Ishikawa (cell line): ENCODE measurements around the gene HMGCR.
A peak's percentile ranks its signal among the peaks of the same experiment; 100 is the strongest.

Source experiments
- CEBPB ChIP-seq: IDR thresholded peaks from 2 replicates; pipeline ENCODE4 v1.6.1; 2012
- CREB1 ChIP-seq: IDR thresholded peaks from 2 replicates; pipeline ENCODE4 v1.6.1; 2012; ENCODE audit warnings: low read depth
- EGR1 ChIP-seq: IDR thresholded peaks from 2 replicates; pipeline ENCODE4 v1.6.1; 2012
- EP300 ChIP-seq: IDR thresholded peaks from 2 replicates; pipeline ENCODE4 v1.6.1; 2012; ENCODE audit warnings: borderline replicate concordance
- FOXM1 ChIP-seq: IDR thresholded peaks from 2 replicates; pipeline ENCODE4 v1.6.1; 2012; ENCODE audit warnings: low read depth, borderline replicate concordance
- MAX ChIP-seq: IDR thresholded peaks from 2 replicates; pipeline ENCODE4 v1.6.1; 2012
- NFIC ChIP-seq: IDR thresholded peaks from 2 replicates; pipeline ENCODE4 v1.6.1; 2012
- RAD21 ChIP-seq: IDR thresholded peaks from 2 replicates; pipeline ENCODE4 v1.6.1; 2012; ENCODE audit warnings: low read depth
- REST ChIP-seq: IDR thresholded peaks from 2 replicates; pipeline ENCODE4 v1.6.1; 2012; ENCODE audit warnings: low read depth, mild to moderate bottlenecking
- TAF1 ChIP-seq: IDR thresholded peaks from 2 replicates; pipeline ENCODE4 v1.6.1; 2012; ENCODE audit warnings: low read depth, mild to moderate bottlenecking
- TCF12 ChIP-seq: IDR thresholded peaks from 2 replicates; pipeline ENCODE4 v1.6.1; 2012; ENCODE audit warnings: low read depth
- TEAD4 ChIP-seq: IDR thresholded peaks from 2 replicates; pipeline ENCODE4 v1.6.1; 2012
- USF1 ChIP-seq: IDR thresholded peaks from 2 replicates; pipeline ENCODE4 v1.6.1; 2012
- YY1 ChIP-seq: IDR thresholded peaks from 2 replicates; pipeline ENCODE4 v1.6.1; 2012; ENCODE audit warnings: low read depth
- ZBTB7A ChIP-seq: IDR thresholded peaks from 2 replicates; pipeline ENCODE4 v1.6.1; 2012; ENCODE audit warnings: low read depth

Gene HMGCR

GRCh38 chr5:75361310-75361709 is 24.3 kb downstream of the HMGCR start:
- TF ChIP-seq RAD21: no peak
- no peak for TF ChIP-seq NFIC
- no peak for TF ChIP-seq TEAD4
- no peak for TF ChIP-seq EP300
- no peak for TF ChIP-seq EGR1
- no peak for TF ChIP-seq TAF1
- TF ChIP-seq MAX: no peak
- TF ChIP-seq YY1: no peak
- TF ChIP-seq FOXM1: no peak
- no peak for TF ChIP-seq TCF12

GRCh38 chr5:75362474-75362975 is 25.5 kb downstream of the HMGCR start:
- TF ChIP-seq TEAD4: no peak
- TF ChIP-seq EGR1: no peak
- TF ChIP-seq RAD21: no peak
- no peak for TF ChIP-seq MAX
- TF ChIP-seq TAF1: no peak
- no peak for TF ChIP-seq CREB1
- TF ChIP-seq TCF12: no peak
- no peak for TF ChIP-seq CEBPB
- TF ChIP-seq NFIC: no peak
- TF ChIP-seq FOXM1: no peak
- no peak for TF ChIP-seq YY1
- no peak for TF ChIP-seq REST

GRCh38 chr5:75363111-75363510 is 26.1 kb downstream of the HMGCR start:
- TF ChIP-seq REST: no peak

- TF ChIP-seq NFIC (peak; percentile 30; the same call in 1 of the 2 replicates), RAD21 (no peak)
Observed at GRCh38 chr5:75363726-75364495, 26.9 kb downstream of the HMGCR start.

GRCh38 chr5:75364571-75365280 is 27.7 kb downstream of the HMGCR start:
- peak; percentile 90 for TF ChIP-seq CEBPB
- TF ChIP-seq EP300: no peak
- TF ChIP-seq RAD21: no peak

GRCh38 chr5:75365740-75366139 is 28.7 kb downstream of the HMGCR start:
- no peak for TF ChIP-seq TCF12
- TF ChIP-seq TAF1: no peak
- TF ChIP-seq NFIC: no peak
- no peak for TF ChIP-seq ZBTB7A
- TF ChIP-seq TEAD4: no peak
- no peak for TF ChIP-seq USF1
- no peak for TF ChIP-seq YY1
- no peak for TF ChIP-seq EP300
- TF ChIP-seq MAX: no peak
- no peak for TF ChIP-seq EGR1
- no peak for TF ChIP-seq RAD21
- TF ChIP-seq CEBPB: no peak
- TF ChIP-seq REST: no peak
- no peak for TF ChIP-seq CREB1
- no peak for TF ChIP-seq FOXM1
